Tibial nerve (tissue), 4 donors: ENCODE results near the gene DBI. TPM values are rescaled to one million over a fixed set of nuclear protein-coding genes. Genes with fewer than 3 reads are reported as not detected.

ENCODE experiments used
- DNase-seq, 2 donors: peaks; one replicate each; pipeline ENCODE4 v3.0.0-alpha.2; 2019; ENCODE audit warnings: low spot score in 2 of 2
- H3K27ac ChIP-seq, 4 donors: fragments of 200-600 bp; sonication (generic) in 3 of 4; one replicate each; pipeline ENCODE4 v1.5.1; 2017 to 2019; ENCODE audit warnings: mild to moderate bottlenecking in 1 of 4
- H3K27me3 ChIP-seq, 2 donors: fragments of 200-600 bp; sonication (generic) in 1 of 2; one replicate each; pipeline versions ENCODE4 v1.5.1 to v1.6.0; 2017 to 2019
- H3K36me3 ChIP-seq, 3 donors: fragments of 200-600 bp; sonication (generic); one replicate each; pipeline ENCODE4 v1.5.1; 2018 to 2019
- H3K4me1 ChIP-seq, 4 donors: fragments of 200-600 bp; sonication (generic) in 3 of 4; one replicate each; pipeline ENCODE4 v1.5.1; 2017 to 2019
- H3K4me3 ChIP-seq, 4 donors: fragments of 200-600 bp; sonication (generic) in 3 of 4; one replicate each; pipeline ENCODE4 v1.5.1; 2017 to 2019; ENCODE audit warnings: mild to moderate bottlenecking in 1 of 4, moderate library complexity in 1 of 4
- H3K9me3 ChIP-seq, 4 donors: fragments of 200-600 bp; sonication (generic) in 3 of 4; one replicate each; pipeline ENCODE4 v1.5.1; 2017 to 2019
- EP300 ChIP-seq, 2 donors: sonication (generic); formaldehyde crosslinking; IDR thresholded peaks; one replicate each; pipeline ENCODE4 v1.6.1; 2017; ENCODE audit warnings: antibody characterized with exemption in 2 of 2, mild to moderate bottlenecking in 1 of 2
- POLR2A ChIP-seq, 2 donors: fragments of 450-650 bp; IDR thresholded peaks; one replicate each; pipeline ENCODE4 v1.6.1; 2017; ENCODE audit warnings: antibody characterized with exemption in 2 of 2, mild to moderate bottlenecking in 2 of 2, moderate library complexity in 2 of 2
- WGBS, 2 donors: methylation state at CpG; one replicate each; pipeline ENCODE4 v1.1.5; 2018; 5-methylcytosine and 5-hydroxymethylcytosine counted together
- total RNA-seq, 4 donors: library from RNA; depleted of rRNA; stranded (reverse); fragments of >200 nt; gene quantifications; one replicate each; pipeline ENCODE4 v1.1.0, GENCODE V29; 2016
- TF ChIP-seq, protein P1 (sequence below), 5 experiments: fragments of 200-600 bp in 3 of 5; fragments of 450-650 bp in 2 of 5; sonication (generic) in 3 of 5; IDR thresholded peaks; one replicate each; pipeline ENCODE4 v1.5.1; 2016 to 2019; ENCODE audit warnings: antibody characterized with exemption in 5 of 5, mild to moderate bottlenecking in 3 of 5, moderate library complexity in 2 of 5

The DBI gene
- total RNA-seq, 4 donors from 2014 or later: 73.7 to 135 (median 105) TPM

DNA sequence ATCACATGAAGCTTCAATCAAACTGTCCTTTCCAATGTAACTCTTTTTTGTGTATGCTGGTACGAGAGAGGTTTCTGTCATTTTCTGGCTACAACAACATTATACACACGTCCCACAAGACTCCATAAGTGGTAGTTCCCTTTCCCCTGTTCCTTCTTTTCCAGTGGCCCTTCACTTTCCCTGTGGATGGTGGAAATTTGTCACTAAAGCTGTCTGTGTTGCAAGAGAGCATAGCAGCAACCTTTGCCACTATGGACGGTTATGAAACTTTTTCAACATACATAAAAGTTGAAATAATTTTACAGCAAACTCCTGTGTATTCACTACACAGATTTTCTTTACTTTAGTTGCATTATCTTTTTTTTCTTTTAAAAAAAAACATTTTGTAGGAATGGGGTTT lies 18.7 kb downstream of the DBI start:
- no peaks in the 10 kb centered on the region for H3K9me3 ChIP-seq
- no peak for TF ChIP-seq EP300 (IDR thresholded peaks at IDR 0.05)
- TF ChIP-seq, protein P1, sequence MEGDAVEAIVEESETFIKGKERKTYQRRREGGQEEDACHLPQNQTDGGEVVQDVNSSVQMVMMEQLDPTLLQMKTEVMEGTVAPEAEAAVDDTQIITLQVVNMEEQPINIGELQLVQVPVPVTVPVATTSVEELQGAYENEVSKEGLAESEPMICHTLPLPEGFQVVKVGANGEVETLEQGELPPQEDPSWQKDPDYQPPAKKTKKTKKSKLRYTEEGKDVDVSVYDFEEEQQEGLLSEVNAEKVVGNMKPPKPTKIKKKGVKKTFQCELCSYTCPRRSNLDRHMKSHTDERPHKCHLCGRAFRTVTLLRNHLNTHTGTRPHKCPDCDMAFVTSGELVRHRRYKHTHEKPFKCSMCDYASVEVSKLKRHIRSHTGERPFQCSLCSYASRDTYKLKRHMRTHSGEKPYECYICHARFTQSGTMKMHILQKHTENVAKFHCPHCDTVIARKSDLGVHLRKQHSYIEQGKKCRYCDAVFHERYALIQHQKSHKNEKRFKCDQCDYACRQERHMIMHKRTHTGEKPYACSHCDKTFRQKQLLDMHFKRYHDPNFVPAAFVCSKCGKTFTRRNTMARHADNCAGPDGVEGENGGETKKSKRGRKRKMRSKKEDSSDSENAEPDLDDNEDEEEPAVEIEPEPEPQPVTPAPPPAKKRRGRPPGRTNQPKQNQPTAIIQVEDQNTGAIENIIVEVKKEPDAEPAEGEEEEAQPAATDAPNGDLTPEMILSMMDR (IDR thresholded peaks at IDR 0.05): no peak
- TF ChIP-seq POLR2A (IDR thresholded peaks at IDR 0.05): no peak
- H3K36me3 ChIP-seq: no peaks in the 10 kb centered on the region
- H3K27ac ChIP-seq: no peak overlapping the region
- no peak overlapping the region for H3K4me3 ChIP-seq
- peaks cover 0 to 32% (median 13%) of the 10 kb centered on the region in 4 donors for H3K4me1 ChIP-seq
- DNase-seq: no peak
- H3K27me3 ChIP-seq: no peaks in the 10 kb centered on the region
- WGBS, 2 donors: 84 to 90% methylated on average over 3 of the region's 3 CpGs

DNA sequence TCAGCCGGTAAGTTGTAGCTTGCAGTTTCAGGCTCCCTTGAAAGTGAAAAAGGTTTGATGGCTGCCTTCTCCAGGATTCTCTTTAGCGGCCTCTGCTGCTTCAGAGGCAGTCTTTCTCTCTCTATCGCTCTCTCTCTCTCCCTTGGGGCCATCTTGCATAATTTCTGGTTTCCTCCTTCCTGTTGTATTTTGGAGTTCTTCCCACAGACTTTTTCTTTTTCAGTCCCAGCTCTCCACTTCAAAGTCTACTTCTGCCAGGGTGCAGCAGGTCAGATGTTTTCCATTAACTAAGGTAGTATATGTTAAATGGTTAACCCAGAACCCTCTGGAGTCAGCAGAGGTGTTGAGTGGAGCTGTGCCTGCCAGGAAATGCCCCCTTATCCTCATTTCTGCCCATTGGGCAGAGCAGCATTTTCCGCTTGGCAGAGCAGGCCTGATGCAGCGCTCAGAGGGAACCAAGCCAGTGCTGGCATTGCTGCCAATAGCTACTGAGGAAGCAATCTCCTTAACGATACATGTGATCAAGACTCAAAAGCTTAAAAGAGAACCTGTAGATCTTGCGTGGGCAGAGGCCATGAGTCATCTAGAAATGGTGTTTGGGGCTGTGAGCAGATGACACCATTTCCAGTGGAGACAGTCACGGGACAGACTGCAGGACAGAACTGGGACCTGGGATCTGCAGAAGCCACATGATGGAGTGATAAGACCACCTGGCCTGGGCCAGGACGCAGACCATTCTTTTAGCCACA lies 20.8 kb downstream of the DBI start:
- Histone ChIP-seq H3K27ac (peak overlapping the region in 2 of 4 donors; percentile 58 to 65), H3K4me3 (no peak overlapping the region), H3K27me3 (no peaks in the 10 kb centered on the region), H3K9me3 (no peaks in the 10 kb centered on the region), H3K36me3 (no peaks in the 10 kb centered on the region), H3K4me1 (peaks cover 0 to 33% (median 13%) of the 10 kb centered on the region in 4 donors)
- 56 to 61% methylated on average over 9 of the region's 9 CpGs for WGBS, 2 donors
- TF ChIP-seq EP300 (IDR thresholded peaks at IDR 0.05) (peak in 1 of 2 donors; percentile 59), POLR2A (IDR thresholded peaks at IDR 0.05) (no peak)
- TF ChIP-seq, protein P1 (IDR thresholded peaks at IDR 0.05): peak in 2 of 5 experiments; percentile 9 to 26
- peak; percentile 44 to 79 for DNase-seq

- Histone ChIP-seq H3K27me3 (no peaks in the 10 kb centered on the region), H3K27ac (no peak overlapping the region)
- WGBS, 2 donors: 26 to 31% methylated on average over 5 of the region's 5 CpGs
These were observed 23.0 kb downstream of the DBI start for GRCh38 chr2:119389615-119390306.

DNA sequence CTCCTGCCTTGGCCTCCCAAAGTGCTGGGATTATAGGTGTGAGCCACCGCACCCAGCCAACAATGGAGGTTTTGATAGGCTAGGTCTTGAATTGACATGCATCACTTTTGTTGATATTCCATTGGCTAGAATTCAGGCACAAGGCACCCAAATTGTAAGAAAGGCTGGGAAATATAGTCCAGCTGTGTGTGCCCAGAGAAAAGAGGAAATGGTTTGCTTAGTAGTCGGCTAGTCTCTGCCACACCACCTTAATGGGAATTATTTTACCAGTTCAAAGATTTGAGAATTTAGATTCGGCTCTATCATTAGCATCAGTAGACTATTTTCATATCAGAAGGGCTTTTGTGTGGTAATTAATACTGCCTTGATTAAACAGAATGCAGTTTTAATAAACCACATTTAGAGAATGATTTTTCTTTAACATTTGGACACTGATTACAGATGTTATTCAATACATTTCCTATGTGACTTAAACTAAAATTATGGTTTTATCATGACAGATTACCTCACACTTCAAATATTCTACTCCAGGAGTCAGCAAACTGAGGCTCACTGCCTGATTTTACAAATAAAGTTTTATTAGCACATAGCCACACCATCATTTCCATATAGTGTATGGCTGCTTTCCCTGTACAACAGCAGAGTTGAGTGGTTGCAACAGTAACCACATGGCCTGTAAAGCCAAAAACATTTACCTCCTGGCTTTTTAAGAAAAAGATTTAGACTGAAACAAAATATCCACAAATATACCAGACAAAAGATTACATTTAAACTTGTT lies 27.4 kb downstream of the DBI start:
- 82 to 85% methylated on average over 3 of the region's 3 CpGs for WGBS, 2 donors
- Histone ChIP-seq H3K4me1 (peaks cover 0 to 14% (median 5%) of the 10 kb centered on the region in 4 donors), H3K9me3 (no peaks in the 10 kb centered on the region), H3K4me3 (no peak overlapping the region), H3K27ac (no peak overlapping the region), H3K27me3 (no peaks in the 10 kb centered on the region), H3K36me3 (no peaks in the 10 kb centered on the region)
- TF ChIP-seq EP300 (IDR thresholded peaks at IDR 0.05) (no peak), POLR2A (IDR thresholded peaks at IDR 0.05) (no peak)
- TF ChIP-seq, protein P1 (IDR thresholded peaks at IDR 0.05): no peak
- no peak for DNase-seq

More at GRCh38 chr2:119389615-119390306, 23.0 kb downstream of the DBI start:
- H3K9me3 ChIP-seq: no peaks in the 10 kb centered on the region
- H3K4me3 ChIP-seq: no peak overlapping the region
- H3K4me1 ChIP-seq: peaks cover 0 to 33% (median 13%) of the 10 kb centered on the region in 4 donors
- peak; percentile 43 to 74 for DNase-seq
- TF ChIP-seq POLR2A (IDR thresholded peaks at IDR 0.05) (no peak), EP300 (IDR thresholded peaks at IDR 0.05) (peak in 1 of 2 donors; percentile 22)
- H3K36me3 ChIP-seq: no peaks in the 10 kb centered on the region

DNA sequence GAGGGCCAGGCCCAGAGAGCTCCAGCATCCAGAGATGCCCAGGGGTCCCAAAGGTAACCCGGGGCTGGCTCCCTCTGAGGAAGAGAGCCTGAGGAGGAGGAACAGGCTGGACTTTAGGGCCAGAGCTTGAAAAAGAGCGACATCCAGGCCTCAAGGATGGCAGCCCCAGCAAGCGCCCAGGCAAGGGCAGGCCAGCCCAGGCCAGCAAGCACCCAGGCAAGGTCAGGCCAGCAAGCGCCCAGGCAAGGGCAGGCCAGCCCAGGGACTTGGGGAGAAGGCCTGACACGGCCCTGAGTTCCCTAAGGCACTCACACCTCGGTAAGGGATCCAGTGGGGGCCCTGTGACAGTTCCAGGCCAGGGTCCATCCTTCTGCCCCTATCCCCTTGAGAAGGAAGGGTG lies 30.4 kb downstream of the DBI start:
- H3K4me3 ChIP-seq: no peak overlapping the region
- H3K36me3 ChIP-seq: no peaks in the 10 kb centered on the region
- TF ChIP-seq, protein P1 (IDR thresholded peaks at IDR 0.05): no peak
- TF ChIP-seq POLR2A (IDR thresholded peaks at IDR 0.05): no peak
- no peak overlapping the region for H3K27ac ChIP-seq
- no peaks in the 10 kb centered on the region for H3K4me1 ChIP-seq
- WGBS, 2 donors: 86 to 93% methylated on average over 5 of the region's 6 CpGs
- no peaks in the 10 kb centered on the region for H3K9me3 ChIP-seq
- no peak for DNase-seq
- H3K27me3 ChIP-seq: no peaks in the 10 kb centered on the region
